Measurements from ENCODE around the gene POLD3. TPM values are rescaled to one million over a fixed set of nuclear protein-coding genes. Genes with fewer than 3 reads are reported as not detected.
A peak's percentile ranks its signal among the peaks of the same experiment; 100 is the strongest.

Gene POLD3
- total and polyA plus RNA-seq, 7 donors: 11.2 to 23.0 (median 14.1) TPM

- intact Hi-C loops (cut with DNase I): loop anchor here (5.0 kb wide), 1 partner anchor 46 kb away; no protein-coding TSS in a partner anchor
- no peaks in the 10 kb centered on the region for H3K9me3 ChIP-seq
- WGBS, 2 donors: 3 to 6% methylated on average over 59 of the region's 59 CpGs
- no peak for TF ChIP-seq EP300 (IDR thresholded peaks at IDR 0.05)
- peak; percentile 21 to 74 (median 51) for TF ChIP-seq CTCF (IDR thresholded peaks at IDR 0.05)
- no peaks in the 10 kb centered on the region for H3K36me3 ChIP-seq
- H3K27ac ChIP-seq: peak overlapping the region; percentile 63 to 83 (median 76)
- H3K27me3 ChIP-seq: no peaks in the 10 kb centered on the region
- peak overlapping the region in 3 of 4 donors; percentile 48 to 54 (median 49) for H3K4me3 ChIP-seq
- DNase-seq: peak; percentile 66
- peaks cover 0 to 52% (median 42%) of the 10 kb centered on the region in 4 donors for H3K4me1 ChIP-seq
Observed at GRCh38 chr11:74683279-74683871, 91.0 kb downstream of the POLD3 start.

- H3K27ac ChIP-seq: peak overlapping the region in 3 of 4 donors; percentile 73 to 83 (median 79)
- WGBS, 2 donors: 73 to 77% methylated on average over 12 of the region's 12 CpGs
- no peaks in the 10 kb centered on the region for H3K9me3 ChIP-seq
- H3K4me1 ChIP-seq: peaks cover 0 to 52% (median 42%) of the 10 kb centered on the region in 4 donors
- no peaks in the 10 kb centered on the region for H3K36me3 ChIP-seq
- H3K4me3 ChIP-seq: peak overlapping the region in 3 of 4 donors; percentile 48 to 54 (median 49)
- no peak for TF ChIP-seq POLR2A (IDR thresholded peaks at IDR 0.05)
- no peak for TF ChIP-seq CTCF (IDR thresholded peaks at IDR 0.05)
- no peak for TF ChIP-seq EP300 (IDR thresholded peaks at IDR 0.05)
- no peak for TF ChIP-seq POLR2AphosphoS5 (IDR thresholded peaks at IDR 0.05)
- peak; percentile 65 for DNase-seq
- intact Hi-C loops (cut with DNase I): loop anchor here (5.0 kb wide), 1 partner anchor 47 kb away; no protein-coding TSS in a partner anchor
- H3K27me3 ChIP-seq: no peaks in the 10 kb centered on the region
Observed at GRCh38 chr11:74683941-74684481, 91.6 kb downstream of the POLD3 start.

- intact Hi-C loops (cut with DNase I): loop anchor here (5.0 kb wide), 1 partner anchor 47 kb away; no protein-coding TSS in a partner anchor
- H3K9me3 ChIP-seq: no peaks in the 10 kb centered on the region
- DNase-seq: peak; percentile 34
- WGBS, 2 donors: 89 to 92% methylated on average over 1 of the region's 1 CpG
- H3K4me3 ChIP-seq: no peak overlapping the region
- peaks cover 0 to 52% (median 42%) of the 10 kb centered on the region in 4 donors for H3K4me1 ChIP-seq
- no peak for TF ChIP-seq CTCF (IDR thresholded peaks at IDR 0.05)
- TF ChIP-seq POLR2AphosphoS5 (IDR thresholded peaks at IDR 0.05): no peak
- TF ChIP-seq EP300 (IDR thresholded peaks at IDR 0.05): no peak
- TF ChIP-seq POLR2A (IDR thresholded peaks at IDR 0.05): no peak
- no peaks in the 10 kb centered on the region for H3K27me3 ChIP-seq
- H3K27ac ChIP-seq: peak overlapping the region in 2 of 4 donors; percentile 14 to 83
- H3K36me3 ChIP-seq: no peaks in the 10 kb centered on the region
Observed at GRCh38 chr11:74684661-74685060, 92.3 kb downstream of the POLD3 start.

GRCh38 chr11:74685338-74685737 lies 93.0 kb downstream of the POLD3 start:
- Histone ChIP-seq H3K27me3 (no peaks in the 10 kb centered on the region), H3K27ac (no peak overlapping the region), H3K4me1 (peaks cover 0 to 52% (median 42%) of the 10 kb centered on the region in 4 donors), H3K9me3 (no peaks in the 10 kb centered on the region), H3K4me3 (no peak overlapping the region), H3K36me3 (no peaks in the 10 kb centered on the region)
- DNase-seq: no peak
- TF ChIP-seq POLR2A (IDR thresholded peaks at IDR 0.05): no peak
- TF ChIP-seq POLR2AphosphoS5 (IDR thresholded peaks at IDR 0.05): no peak
- no peak for TF ChIP-seq CTCF (IDR thresholded peaks at IDR 0.05)
- no peak for TF ChIP-seq EP300 (IDR thresholded peaks at IDR 0.05)
- intact Hi-C loops (cut with DNase I): no loop called here

Measured in sigmoid colon (tissue), 7 donors.